ENCODE measurements around the gene FCHSD2.
"Not testable (repeated sequence)": the region's sequence is repeated elsewhere in the genome, so short reads cannot be mapped to it uniquely, and the experiment has no call there.

The FCHSD2 gene

DNA sequence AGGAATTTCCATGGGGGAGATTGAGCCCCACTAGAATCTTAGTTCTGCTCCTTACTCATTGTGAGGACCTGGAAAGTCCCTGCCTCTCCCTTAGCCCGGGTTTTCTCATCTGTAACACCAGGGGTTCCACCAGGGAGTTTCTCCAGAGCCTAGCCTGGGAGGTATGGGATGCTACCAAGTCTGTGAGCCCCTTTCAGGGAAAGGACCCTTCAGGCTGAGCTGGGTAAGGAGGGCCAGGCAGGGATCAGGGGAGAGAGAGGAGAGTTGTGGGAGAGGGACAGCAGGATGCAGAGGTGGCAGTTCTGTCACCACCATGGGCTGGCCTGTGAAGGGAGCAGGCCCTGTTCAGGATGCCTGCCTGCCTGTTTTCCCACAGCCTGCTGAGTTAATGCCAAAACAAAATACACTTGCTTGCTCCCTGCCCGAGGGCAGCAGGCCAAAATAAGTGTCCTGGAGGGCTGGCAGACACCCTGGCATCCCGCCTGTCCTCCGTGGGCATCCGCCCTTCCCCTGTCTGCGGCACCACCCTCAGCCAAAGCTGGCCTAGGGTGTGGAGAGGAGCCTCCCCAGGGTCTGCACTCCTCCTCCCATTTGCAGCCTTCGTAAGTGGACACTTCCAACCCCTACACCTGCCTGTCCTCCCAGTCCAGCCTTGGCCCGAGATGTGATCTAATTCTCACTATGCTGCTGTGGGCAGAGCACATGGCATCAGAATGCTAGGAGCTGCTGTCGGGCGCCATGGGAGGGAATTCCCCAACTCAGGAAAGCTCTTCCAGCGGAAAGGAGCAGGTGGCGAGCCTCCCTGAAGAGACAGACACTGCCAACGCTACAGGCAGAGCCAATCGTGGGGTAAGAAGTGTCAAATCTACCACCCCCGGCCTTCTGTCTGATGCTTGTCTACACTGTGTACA is 5.9 kb upstream of the FCHSD2 start:
- peak; percentile 92 to 96 (median 93) for DNase-seq

DNA sequence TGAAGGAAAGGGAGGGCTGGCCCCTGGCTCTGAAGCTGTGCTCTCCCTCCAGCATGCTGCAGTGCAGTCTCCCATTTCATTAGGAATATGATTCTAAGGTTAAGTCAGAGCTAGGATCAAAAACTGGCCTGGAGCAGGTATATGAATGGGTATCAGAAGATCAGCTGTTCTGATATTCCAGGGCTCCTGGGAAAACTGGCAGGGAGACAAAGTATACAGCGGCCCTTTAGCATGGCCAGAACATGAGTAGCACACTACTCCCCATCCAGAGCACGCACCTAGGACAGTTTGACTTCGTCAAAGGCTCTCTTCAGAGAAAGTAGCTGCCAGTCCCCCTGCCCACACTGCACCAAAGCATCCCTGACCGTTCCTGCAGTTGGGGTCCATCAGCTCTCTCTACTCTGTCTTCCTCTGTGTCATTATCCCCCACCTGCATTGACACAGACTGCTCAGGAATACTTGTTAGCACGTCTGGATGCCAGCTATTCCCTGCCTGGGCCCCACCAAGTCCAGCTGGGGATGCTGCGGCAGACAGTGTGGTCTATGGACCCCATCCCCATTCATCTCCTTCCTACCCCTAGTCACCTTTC is 4.0 kb upstream of the FCHSD2 start:
- DNase-seq = no peak

DNA sequence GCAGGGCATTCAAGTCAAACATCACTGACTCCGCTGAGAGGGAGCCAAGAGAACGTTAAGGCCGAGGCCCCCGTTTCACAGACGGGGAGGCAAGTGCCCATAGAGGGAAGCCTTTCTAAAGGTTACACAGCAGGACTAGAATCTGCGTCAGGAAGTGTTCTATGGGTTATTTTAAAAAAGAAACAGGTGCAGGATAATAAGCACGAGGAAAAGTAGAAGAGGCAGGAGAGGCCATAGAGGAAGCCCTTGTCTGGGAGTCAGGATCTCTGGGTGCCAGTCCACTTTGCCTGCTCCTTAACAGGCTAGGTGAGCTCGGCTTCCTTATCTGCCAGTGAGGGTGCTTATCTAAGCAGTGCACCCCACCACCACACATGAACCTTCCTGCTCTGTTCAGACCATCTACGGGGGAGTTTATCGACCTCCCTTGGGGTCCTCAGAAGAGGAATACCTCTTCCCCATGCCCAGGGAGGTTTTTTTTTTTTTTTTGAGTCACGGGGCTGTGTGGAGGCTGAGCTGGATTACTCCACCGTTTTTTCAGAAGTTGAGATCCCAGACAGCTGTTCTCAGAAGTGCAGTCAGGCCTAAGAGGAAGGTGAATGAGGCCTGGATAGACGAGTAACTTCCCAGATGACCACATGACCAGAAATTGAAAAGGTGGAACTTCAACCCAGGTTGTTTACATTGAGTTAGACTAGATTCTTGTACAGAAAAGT is 1.2 kb upstream of the FCHSD2 start:
- peak; percentile 72 to 80 (median 77) for DNase-seq

DNA sequence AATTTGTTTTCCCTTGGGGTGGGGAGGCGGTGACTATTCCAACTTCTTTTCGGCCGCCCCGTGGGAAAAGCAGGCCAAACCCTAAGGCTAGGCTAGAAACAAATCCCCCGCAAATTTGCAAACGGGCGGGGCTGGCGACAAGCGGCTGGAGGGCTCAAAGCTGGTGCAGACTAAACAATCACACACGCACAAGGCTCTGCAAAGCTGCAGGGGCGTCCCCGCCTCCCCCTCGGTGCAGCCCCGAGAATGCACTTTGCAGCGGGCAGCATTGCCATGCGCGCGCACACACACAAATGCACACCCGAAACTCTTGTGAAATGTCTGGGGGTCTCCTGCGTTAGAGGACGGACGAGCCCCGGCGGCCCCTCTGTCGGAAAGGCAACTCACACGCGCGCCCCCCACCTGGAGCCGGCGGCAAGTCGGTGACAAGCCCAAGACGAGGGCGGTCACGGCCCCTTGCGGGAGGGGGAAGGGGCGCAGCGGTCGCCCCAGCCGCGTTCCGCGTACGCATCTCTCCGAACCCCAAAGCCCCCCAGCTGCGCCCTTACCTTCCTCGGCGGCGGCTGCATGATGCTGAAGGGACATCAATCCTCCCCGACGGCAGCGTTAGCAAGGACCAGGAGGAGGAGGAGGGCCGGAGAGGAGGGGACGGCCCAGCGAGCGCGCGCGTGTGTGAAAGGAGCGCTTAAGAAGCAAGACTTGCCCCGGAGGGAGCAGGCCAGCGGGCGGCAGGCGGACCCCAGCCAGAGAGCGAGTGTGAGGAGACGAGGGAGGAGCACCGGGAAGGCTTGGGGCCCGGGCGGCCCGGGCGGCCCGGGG is 600 bp downstream of the FCHSD2 start:
- peak; percentile 67 to 83 (median 72) for DNase-seq

DNA sequence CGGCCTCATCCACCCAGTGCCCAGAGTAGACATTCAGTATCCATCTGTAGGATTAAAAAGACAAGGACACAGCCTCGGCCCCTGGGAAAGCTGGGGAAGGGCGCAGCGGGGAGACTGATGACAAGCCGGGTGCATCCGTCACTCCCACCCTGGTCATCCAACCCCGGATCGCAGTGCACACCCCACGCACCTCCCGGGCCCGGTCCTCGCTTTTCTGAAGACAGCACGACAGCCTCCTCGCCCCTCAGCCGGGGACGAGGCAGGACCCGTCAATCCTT is 1.1 kb downstream of the FCHSD2 start:
- DNase-seq = peak; percentile 38 to 63 (median 43)

DNA sequence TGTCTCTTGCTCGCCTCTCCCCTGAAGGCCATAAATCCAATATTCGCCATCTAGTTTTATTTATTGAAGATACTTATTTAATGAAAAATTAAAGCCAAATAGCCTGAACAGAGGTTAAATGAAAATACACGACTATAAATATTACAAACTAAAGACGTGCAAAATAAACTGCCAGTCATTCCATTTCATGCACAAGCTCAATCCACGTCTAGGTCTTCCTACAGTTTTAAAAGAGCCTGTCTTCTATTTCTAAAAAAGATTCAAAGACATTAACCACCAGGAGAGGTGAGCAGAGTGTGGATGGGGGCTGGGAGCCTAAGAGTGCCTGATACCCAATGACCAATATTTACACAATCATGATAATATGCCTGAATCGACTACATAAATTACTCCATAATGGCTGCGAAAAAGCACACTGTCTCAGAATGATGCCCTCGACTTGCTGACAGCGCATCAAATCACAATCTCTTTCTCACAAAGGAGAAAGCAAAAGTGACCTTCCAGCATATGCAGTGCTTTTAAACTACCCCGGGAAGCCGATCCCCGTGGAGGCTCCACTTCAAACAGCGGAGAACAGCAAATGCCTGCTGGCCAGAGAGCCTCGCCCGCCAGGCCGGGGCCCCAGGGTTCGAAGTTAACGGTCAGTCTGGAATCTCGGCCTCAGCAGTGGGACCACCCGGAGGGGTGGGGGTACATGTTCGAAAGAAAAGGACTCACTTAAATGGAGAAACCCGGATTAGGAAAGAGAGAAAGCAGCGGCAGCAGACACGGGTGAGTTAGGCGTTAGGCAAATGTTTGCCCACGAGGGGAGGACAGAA is 1.7 kb downstream of the FCHSD2 start:
- DNase-seq = peak; percentile 43 to 66 (median 59)

DNA sequence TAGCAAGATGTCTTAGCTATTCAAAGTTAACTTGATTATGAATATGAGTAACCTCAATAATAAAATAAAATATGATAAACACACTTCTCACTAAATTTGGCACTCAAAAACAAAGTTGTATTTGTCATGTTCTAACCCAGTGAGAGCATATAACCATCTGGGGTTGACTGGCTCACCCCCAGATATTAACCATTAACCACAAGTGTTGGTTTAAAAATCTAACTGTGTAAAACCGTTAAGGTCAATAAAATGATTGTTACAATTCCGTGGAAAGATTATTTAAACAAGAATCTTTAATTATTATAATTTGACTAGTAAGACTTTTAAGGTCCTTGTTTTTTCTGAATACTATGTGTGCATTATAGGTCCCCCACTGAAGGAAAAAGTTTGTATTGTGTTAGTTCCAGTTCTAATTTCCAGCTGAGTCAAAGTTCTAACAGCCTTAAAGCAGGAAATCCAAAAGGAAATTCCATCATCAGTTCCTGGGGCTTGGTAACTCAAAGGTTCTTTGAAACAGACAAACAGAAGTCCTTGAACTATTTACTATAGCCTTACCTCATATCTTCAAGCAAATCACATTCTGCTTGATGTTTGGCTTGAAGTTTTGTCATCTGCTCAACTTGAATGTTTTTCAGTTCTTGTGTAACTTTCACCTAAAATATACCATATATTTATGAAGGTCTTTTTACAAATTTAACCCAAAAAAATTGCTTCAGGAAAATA is 2.5 kb downstream of the FCHSD2 start:
- DNase-seq = peak; percentile 45 to 68 (median 56)

DNA sequence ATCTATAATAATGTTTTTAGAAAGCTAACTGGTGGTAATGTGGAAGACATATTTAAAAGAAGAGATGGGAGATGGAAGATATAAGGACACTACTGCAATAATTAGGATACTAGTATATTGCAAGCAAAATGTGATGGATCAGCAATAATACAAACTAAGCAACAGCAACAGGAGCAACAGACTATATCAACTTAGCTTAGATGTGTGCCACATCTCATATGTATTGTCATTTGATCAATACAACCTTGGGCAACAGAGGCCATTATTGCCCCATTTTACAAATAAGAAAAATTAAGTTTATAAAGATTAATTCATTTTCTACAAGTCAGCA is 4.2 kb downstream of the FCHSD2 start:
- no peak for DNase-seq

DNA sequence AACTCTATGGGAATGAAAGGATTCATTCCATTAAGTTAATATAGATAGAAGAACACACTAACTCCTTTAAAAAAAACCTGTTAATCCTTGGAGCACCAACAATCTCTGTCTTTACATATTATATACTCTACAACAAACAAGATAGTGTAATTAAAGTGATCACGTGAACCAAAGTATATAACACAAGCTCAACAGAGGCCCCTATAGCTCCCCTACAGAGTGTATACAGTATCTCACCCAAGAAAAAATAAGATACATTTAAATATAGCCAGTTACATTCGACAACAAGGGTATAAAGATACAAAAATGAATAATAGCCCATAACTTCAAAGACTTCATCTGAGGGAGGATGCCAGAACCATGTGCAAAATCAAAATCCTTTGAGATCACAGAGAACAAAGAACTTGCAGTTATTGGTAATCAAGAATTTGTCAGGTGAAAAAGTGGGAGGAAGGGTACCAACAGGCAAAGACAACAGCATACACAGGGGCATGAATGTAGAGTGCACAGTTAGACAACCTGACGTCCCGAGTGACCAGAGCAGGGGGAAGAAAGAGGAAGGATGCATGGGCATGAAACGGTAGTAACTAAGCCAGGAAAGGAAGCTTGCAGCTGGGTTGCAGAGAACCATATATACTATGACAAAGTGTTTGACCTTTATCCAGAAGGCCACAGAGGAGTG is 4.7 kb downstream of the FCHSD2 start:
- DNase-seq = peak; percentile 34 to 44 (median 41)

DNA sequence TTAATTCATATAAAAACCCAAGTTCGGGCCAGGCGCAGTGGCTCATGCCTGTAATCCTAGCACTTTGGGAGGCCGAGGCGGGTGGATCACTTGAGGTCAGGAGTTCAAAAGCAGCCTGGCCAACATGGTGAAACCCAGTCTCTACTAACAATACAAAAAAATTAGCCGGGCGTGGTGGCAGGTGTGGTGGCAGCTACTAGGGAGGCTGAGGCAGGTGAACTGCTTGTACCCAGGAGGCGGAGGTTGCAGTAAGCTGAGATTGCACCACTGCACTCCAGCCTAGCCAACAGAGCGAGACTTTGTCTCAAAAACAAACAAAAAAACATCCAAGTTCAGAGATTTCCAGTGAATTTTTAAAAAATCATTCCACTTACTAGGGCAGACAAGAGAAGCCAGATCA is 5.4 kb downstream of the FCHSD2 start:
- not testable (repeated sequence) for DNase-seq

DNA sequence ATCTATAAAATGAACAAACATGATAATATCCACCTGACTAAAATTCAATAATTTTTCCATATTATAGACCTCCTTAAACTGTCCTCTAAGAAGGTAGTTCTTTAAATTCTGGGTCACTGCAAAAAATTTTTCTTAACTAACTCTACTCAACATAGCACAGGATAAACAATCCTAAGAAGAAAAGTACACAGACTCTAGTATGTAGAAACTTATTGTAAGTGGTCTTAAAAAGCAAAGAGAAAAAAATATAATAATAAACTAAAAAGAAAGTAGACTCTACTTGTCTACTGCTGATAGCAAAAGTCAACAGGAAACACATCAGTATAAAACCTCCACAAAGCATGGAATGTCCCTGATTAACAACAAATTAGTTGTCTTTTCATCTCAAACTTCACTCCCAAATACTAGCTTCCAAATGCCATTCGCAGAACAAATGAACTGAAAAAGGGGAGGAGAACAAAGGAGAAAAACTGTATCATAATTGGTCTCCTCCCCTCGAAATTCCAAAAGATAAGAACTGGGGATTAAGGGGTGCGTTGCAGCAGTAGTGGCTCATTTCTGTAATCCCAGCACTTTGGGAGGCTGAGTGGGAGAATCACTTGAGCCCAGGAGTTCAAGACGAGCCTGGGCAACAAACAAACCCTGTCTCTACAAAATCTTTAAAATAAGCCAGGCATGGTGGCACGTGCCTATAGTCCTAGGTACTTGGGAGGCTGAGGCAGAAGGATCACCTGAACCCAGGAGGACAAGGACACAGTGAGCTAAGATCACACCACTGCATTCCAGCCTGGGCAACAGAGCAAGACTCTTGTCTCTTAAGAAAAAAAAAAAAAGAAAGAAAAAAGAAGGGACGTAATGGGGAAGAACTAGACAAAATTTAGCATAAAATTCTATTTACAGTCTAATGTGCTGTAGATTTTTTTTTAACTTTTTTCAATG is 6.5 kb downstream of the FCHSD2 start:
- DNase-seq = no peak

DNA sequence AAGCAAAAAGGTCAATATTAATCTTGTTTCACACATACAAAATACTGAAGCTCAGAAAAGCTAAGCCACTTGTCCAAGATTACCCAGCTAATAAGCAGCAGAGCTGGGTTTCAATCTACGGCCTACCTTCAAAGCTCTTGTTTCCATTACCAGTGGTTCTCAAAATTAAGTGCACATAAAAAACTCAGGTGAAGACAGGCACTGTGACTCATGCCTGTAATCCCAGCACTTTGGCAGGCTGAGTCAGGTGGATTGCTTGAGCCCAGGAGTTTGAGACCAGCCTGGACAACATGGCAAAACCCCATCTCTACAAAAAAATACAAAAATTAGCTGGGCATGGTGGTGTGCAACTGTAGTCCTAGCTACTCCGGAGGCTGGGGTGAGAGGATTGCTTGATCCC is 9.8 kb downstream of the FCHSD2 start:
- DNase-seq = not testable (repeated sequence)

DNA sequence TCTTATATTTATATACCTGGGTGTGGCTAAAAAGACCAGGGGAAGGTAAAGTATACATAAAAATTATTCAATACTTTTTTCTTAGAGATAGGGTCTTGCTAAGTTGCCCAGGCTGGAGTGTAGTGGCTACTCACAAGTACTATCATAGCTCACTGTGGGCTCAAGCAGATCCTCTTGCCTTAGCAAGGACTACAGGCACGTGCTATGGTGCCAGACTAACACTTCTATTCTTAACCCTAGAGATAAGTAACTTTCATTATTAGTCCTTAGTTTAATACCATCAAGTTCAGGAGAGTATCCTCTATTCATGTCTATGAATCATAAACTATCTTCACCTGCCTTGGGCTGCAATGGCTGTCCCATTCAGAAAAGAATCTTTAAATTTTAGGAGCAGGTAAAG is 11.9 kb downstream of the FCHSD2 start:
- DNase-seq = no peak

DNA sequence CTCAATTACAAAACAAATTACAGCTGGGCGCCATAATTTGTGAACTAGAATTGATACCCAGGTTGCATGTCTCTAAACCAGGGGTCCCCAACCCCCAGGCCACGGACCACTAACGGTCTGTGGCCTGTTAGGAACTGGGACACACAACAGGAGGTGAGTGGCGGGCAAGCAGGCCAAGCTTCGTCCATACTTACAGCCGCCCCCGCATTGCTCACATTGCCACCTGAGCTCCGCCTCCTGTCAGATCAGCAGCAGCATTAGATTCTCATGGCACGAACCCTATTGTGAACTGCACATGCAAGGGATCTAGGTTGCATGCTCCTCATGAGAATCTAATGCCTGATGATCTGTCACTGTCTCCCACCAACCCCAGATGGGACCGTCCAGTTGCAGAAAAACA is 12.9 kb downstream of the FCHSD2 start:
- DNase-seq = no peak

DNA sequence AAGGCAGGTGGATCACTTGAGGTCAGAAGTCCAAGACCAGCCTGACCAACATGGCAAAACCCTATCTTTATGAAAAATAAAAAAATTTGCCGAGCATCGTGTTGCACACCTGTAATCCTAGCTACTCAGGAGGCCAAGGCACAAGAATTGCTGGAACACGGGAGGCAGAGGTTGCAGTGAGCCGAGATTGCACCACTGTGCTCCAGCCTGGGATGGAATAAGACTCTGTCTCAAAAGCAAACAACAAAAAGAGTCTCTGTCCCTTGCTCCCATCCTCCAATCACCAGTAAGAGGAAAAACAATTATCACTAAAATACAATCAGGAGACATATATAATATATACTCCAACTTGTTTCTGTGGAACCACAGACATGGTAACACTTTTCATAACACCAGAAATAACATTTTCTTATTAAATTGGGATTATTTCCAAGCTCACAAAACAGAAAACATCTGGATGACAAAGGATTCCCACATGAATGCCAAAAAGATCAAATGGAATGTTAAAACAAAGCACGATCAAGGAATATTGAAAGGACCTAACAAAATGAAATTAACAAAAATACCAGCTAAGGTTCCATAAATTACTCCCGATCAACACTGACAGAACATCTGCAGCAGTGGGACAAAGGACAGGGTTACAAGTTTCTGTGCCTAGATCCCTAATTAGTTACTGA is 15.2 kb downstream of the FCHSD2 start:
- no peak for DNase-seq

DNA sequence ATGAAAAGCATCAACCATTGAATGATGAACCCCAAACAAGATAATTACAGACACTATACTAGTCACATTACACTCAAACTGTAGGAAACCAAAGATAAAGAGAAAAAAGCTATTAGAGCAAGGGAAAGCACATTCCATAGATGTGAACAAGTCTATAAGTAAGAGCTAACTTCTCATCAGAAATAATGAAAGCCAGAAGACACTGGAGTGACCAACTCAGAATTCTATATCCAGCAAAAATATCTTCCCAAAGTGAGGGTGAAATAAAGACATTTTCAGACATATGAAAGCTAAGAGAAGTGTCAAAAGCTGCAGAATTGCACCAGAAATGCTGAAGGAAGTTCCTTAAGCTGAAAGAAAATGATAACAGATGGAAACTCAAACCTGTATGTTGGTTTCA is 17.3 kb downstream of the FCHSD2 start:
- no peak for DNase-seq

DNA sequence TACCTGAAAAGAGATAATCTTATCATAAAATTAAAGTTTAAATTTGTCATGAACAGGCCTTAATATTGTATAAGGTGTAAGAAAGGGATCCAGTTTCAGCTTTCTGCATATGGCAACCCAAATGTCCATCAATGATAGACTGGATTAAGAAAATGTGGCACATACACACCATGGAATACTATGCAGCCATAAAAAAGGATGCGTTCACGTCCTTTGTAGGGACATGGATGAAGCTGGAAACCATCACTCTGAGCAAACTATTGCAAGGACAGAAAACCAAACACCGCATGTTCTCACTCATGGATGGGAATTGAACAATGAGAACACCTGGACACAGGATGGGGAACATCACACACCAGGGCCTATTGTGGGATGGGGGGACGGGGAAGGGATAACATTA is 18.2 kb downstream of the FCHSD2 start:
- not testable (repeated sequence) for DNase-seq

DNA sequence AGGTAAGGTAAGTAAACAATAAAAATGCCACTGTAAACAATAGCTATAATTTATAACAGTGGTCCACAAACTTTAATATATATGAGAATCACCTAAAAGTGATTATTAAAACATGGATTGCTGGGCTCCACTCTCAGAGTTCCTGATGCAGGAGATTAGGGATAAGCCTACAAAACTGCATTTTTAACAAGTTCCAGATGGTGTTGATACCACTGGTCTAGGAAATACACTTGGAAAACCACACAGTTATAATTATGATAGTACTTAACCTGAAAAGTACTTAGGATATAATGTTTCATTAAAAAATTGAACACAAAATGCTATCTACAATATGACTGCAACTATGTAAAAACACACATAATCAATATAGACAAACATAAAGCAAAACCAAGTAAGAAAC is 20.4 kb downstream of the FCHSD2 start:
- no peak for DNase-seq

DNA sequence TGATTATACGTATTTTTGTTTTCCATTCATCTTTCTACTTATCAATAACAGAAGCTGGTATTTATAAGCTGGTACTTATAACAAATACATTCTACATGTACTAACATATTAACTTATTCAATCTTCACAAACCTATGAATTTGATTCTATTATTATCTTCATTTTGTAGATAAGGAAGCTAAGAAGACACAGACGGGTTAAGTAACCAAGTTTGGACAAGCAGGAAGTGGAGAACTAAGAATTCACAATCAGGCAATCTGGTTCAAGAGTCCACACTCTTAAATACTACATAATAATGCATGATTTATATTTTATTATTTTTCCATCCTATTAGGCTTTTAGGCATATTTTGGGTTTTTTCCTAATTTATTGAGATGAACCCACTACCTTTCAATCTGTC is 25.0 kb downstream of the FCHSD2 start:
- peak in 1 of 3 donors; percentile 37 for DNase-seq
